PC-3 (cell line): ENCODE measurements around the gene HLF. TPM values are rescaled to one million over a fixed set of nuclear protein-coding genes. Genes with fewer than 3 reads are reported as not detected.

Source experiments
- ATAC-seq: fragments of 200-7000 bp; cut with Tn5 transposase; 2 replicates; pipeline ENCODE4 v1.9.1; 2020; ENCODE audit warnings: mild to moderate bottlenecking, moderate library complexity
- BruUV-seq: library from RNA; stranded (reverse); fragments of 400-500 nt; replicated peaks from 2 replicates; lab custom pipeline; 2021; lab: Mats Ljungman, UMichigan
- CTCF ChIA-PET: fragments of 300-600 bp; sonication (Branson Sonifier 250); formaldehyde crosslinking; loops from one replicate; lab custom pipeline; 2022; ENCODE audit warnings: antibody characterized with exemption; lab: Charles Lee
- POLR2A ChIA-PET: fragments of 300-600 bp; sonication (Branson Sonifier 250); formaldehyde crosslinking; loops from one replicate; lab custom pipeline; 2022; ENCODE audit warnings: antibody characterized with exemption; ENCODE audit not compliant: unreplicated experiment; lab: Charles Lee
- DNase-seq: peaks from one replicate; pipeline ENCODE4 v3.0.0-alpha.2; 2015
- H2AFZ ChIP-seq: fragments of 300-600 bp; sonication (generic); 2 replicates; pipeline ENCODE4 v1.6.0; 2016; ENCODE audit warnings: antibody characterized with exemption, low read length
- H3F3A ChIP-seq: fragments of 300-600 bp; sonication (generic); one replicate; pipeline ENCODE4 v1.6.0; 2017; ENCODE audit warnings: antibody characterized with exemption, low read length, control low read depth, mild to moderate bottlenecking; ENCODE audit not compliant: unreplicated experiment
- H3K27ac ChIP-seq: fragments of 300-600 bp; sonication (generic); 2 replicates; pipeline ENCODE4 v1.5.1; 2016; ENCODE audit warnings: mild to moderate bottlenecking, low read length
- H3K27me3 ChIP-seq: fragments of 300-600 bp; sonication (generic); 2 replicates; pipeline ENCODE4 v1.6.1; 2016; ENCODE audit warnings: low read length, mixed read lengths
- H3K36me3 ChIP-seq: fragments of 300-600 bp; sonication (generic); 2 replicates; pipeline ENCODE4 v1.6.1; 2016; ENCODE audit warnings: low read depth, mixed run types, low read length, mixed read lengths
- H3K4me1 ChIP-seq: fragments of 300-600 bp; sonication (generic); 2 replicates; pipeline ENCODE4 v1.5.1; 2016; ENCODE audit warnings: low read length; ENCODE audit not compliant: insufficient read depth
- H3K4me2 ChIP-seq: fragments of 300-600 bp; sonication (generic); 2 replicates; pipeline ENCODE4 v1.6.0; 2016; ENCODE audit warnings: low read length
- H3K4me3 ChIP-seq: fragments of 300-600 bp; sonication (generic); 2 replicates; pipeline ENCODE4 v1.5.1; 2016; ENCODE audit warnings: mild to moderate bottlenecking, low read length, mixed read lengths
- H3K79me2 ChIP-seq: fragments of 300-600 bp; sonication (generic); 2 replicates; pipeline ENCODE4 v1.6.1; 2017; ENCODE audit warnings: low read length, mixed read lengths
- H3K9ac ChIP-seq: fragments of 300-600 bp; sonication (generic); 2 replicates; pipeline ENCODE4 v1.6.0; 2016; ENCODE audit warnings: mild to moderate bottlenecking, low read length
- H3K9me2 ChIP-seq: fragments of 300-600 bp; sonication (generic); replicated peaks from 2 replicates; pipeline ENCODE4 v1.6.1; 2016; ENCODE audit warnings: mixed run types, low read length, mixed read lengths
- H3K9me3 ChIP-seq: fragments of 300-600 bp; sonication (generic); 2 replicates; pipeline ENCODE4 v1.6.1; 2016; ENCODE audit warnings: low read length, mixed read lengths
- H4K20me1 ChIP-seq: fragments of 300-600 bp; sonication (generic); 2 replicates; pipeline ENCODE4 v1.6.1; 2016; ENCODE audit warnings: low read length, mixed read lengths
- CTCF ChIP-seq: fragments of 300-600 bp; sonication (generic); conservative IDR thresholded peaks from 2 replicates; pipeline ENCODE4 v1.5.1; 2017; ENCODE audit warnings: antibody characterized with exemption, low read depth, mild to moderate bottlenecking, low read length
- EZH2 ChIP-seq: fragments of 300-600 bp; sonication (generic); IDR thresholded peaks from one replicate; pipeline ENCODE4 v1.6.1; 2017; ENCODE audit warnings: antibody characterized with exemption, mild to moderate bottlenecking, low read length; ENCODE audit not compliant: unreplicated experiment
- EZH2phosphoT487 ChIP-seq: fragments of 300-600 bp; sonication (generic); IDR thresholded peaks from 2 replicates; pipeline ENCODE4 v1.6.1; 2018; ENCODE audit warnings: mild to moderate bottlenecking, antibody characterized with exemption, low read length, borderline replicate concordance
- intact Hi-C: fragments of 100-400 bp; cut with micrococcal nuclease; formaldehyde crosslinking; loops from 2 replicates; pipeline ENCODE4 v1.9.0; 2023
- total RNA-seq: library from RNA; depleted of rRNA; stranded (reverse); fragments of >200 nt; gene quantifications from 2 replicates; pipeline ENCODE4 v1.2.3, GENCODE V29; 2014

HLF gene
- total RNA-seq, 1 experiment from 2014 or later, result 0.66 TPM

- Histone ChIP-seq H3K9me2 (no peaks in the 10 kb centered on the region), H3K36me3 (no peaks in the 10 kb centered on the region), H3K4me1 (no peaks in the 10 kb centered on the region), H2AFZ (no peak overlapping the region), H3F3A (no peaks in the 10 kb centered on the region), H3K9me3 (no peaks in the 10 kb centered on the region), H3K79me2 (no peaks in the 10 kb centered on the region), H3K27ac (no peak overlapping the region), H3K9ac (no peak overlapping the region), H3K4me3 (no peak overlapping the region), H4K20me1 (no peaks in the 10 kb centered on the region), H3K4me2 (no peak overlapping the region), H3K27me3 (peaks cover 9% of the 10 kb centered on the region)
- ATAC-seq, result no peak
- intact Hi-C loops, result no loop called here
- ChIA-PET POLR2A (no interaction called here), CTCF (no interaction called here)
- no TSS peak for BruUV-seq
- TF ChIP-seq EZH2phosphoT487 (no peak), EZH2 (no peak), CTCF (no peak)
- no peak for DNase-seq
These were observed 45.3 kb upstream of the HLF start for GRCh38 chr17:55219459-55219858.

GRCh38 chr17:55219934-55220333, 44.8 kb upstream of the HLF start:
- TF ChIP-seq EZH2phosphoT487, result no peak
- no peak for TF ChIP-seq CTCF
- TF ChIP-seq EZH2, result no peak
- no peak overlapping the region for H3K4me2 ChIP-seq
- H2AFZ ChIP-seq, result no peak overlapping the region
- H3K27ac ChIP-seq, result no peak overlapping the region
- H3K4me1 ChIP-seq, result no peaks in the 10 kb centered on the region
- H3K36me3 ChIP-seq, result no peaks in the 10 kb centered on the region
- POLR2A ChIA-PET, result no interaction called here
- no peaks in the 10 kb centered on the region for H3K9me2 ChIP-seq
- ATAC-seq, result no peak
- no peaks in the 10 kb centered on the region for H3F3A ChIP-seq
- CTCF ChIA-PET, result no interaction called here
- DNase-seq, result no peak
- no peak overlapping the region for H3K9ac ChIP-seq
- no peaks in the 10 kb centered on the region for H4K20me1 ChIP-seq
- no peak overlapping the region for H3K4me3 ChIP-seq
- H3K9me3 ChIP-seq, result no peaks in the 10 kb centered on the region
- H3K79me2 ChIP-seq, result no peaks in the 10 kb centered on the region
- peaks cover 9% of the 10 kb centered on the region for H3K27me3 ChIP-seq
- intact Hi-C loops, result no loop called here
- BruUV-seq, result no TSS peak

- BruUV-seq, result no TSS peak
- no peaks in the 10 kb centered on the region for H3K79me2 ChIP-seq
- intact Hi-C loops, result no loop called here
- CTCF ChIA-PET, result interaction anchor here (0.6 kb wide), 1 partner anchor 79 kb away, joined by 4 read pairs; no protein-coding TSS in a partner anchor
- no peak overlapping the region for H2AFZ ChIP-seq
- H3K4me3 ChIP-seq, result no peak overlapping the region
- DNase-seq, result no peak
- H3F3A ChIP-seq, result no peaks in the 10 kb centered on the region
- no peaks in the 10 kb centered on the region for H3K36me3 ChIP-seq
- peaks cover 9% of the 10 kb centered on the region for H3K27me3 ChIP-seq
- POLR2A ChIA-PET, result no interaction called here
- H3K9me2 ChIP-seq, result no peaks in the 10 kb centered on the region
- no peak overlapping the region for H3K4me2 ChIP-seq
- ATAC-seq, result no peak
- H3K27ac ChIP-seq, result no peak overlapping the region
- H3K4me1 ChIP-seq, result no peaks in the 10 kb centered on the region
- no peaks in the 10 kb centered on the region for H3K9me3 ChIP-seq
- no peaks in the 10 kb centered on the region for H4K20me1 ChIP-seq
- H3K9ac ChIP-seq, result no peak overlapping the region
- no peak for TF ChIP-seq EZH2phosphoT487
- no peak for TF ChIP-seq CTCF
- TF ChIP-seq EZH2, result no peak
These were observed 41.2 kb upstream of the HLF start for GRCh38 chr17:55223524-55223923.
